Measurements from ENCODE around the gene TNFAIP8L1. TPM values are rescaled to one million over a fixed set of nuclear protein-coding genes. Genes with fewer than 3 reads are reported as not detected.

The TNFAIP8L1 gene
- total RNA-seq, 1 donor from 2014 or later = 4.2 TPM

DNA sequence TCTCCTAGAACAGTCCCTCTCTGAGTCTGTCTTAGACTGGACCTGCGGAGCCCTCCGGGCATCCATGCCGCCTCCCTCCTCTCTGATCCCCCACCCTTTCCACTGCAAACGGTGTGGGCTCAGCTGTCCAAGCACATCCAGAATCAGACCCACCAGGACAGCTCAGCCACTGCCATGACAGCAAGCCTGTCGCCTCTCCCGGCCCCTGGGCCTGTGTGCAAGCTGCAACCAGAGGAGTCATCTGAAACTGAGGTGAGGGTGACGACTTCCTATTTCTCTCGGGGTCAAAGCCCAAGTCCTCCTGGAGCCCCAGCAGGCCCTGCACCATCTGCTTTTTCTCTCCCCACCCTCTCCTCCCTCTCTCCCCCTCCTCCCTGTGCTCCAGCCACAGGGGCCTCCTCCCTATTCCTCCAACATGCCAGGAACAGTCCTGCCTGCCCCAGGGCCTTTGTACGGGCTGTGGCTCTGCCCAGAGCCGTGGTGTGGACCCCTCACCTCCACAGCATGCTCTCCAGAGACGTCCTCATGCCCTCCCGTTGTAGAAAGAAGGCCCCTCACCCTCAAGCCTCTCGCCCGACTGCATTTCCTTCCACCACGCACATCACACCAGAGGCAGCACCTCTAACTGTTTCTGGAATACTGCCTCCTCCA, 54.3 kb downstream of the TNFAIP8L1 start:
- Mint-ChIP-seq H3K9me3 (ENCODE audit: low read depth) (no peaks in the 10 kb centered on the region), H3K4me1 (ENCODE audit: low read depth) (peaks cover 23% of the 10 kb centered on the region), H3K27me3 (ENCODE audit: low read depth) (no peaks in the 10 kb centered on the region), H3K27ac (ENCODE audit: unreplicated experiment) (peak overlapping the region; percentile 65), H3K4me3 (ENCODE audit: unreplicated experiment) (no peak overlapping the region), H3K36me3 (ENCODE audit: low read depth) (peaks cover 27% of the 10 kb centered on the region)
- DNase-seq (ENCODE audit: low spot score) = no peak
- TF ChIP-seq, protein P1, sequence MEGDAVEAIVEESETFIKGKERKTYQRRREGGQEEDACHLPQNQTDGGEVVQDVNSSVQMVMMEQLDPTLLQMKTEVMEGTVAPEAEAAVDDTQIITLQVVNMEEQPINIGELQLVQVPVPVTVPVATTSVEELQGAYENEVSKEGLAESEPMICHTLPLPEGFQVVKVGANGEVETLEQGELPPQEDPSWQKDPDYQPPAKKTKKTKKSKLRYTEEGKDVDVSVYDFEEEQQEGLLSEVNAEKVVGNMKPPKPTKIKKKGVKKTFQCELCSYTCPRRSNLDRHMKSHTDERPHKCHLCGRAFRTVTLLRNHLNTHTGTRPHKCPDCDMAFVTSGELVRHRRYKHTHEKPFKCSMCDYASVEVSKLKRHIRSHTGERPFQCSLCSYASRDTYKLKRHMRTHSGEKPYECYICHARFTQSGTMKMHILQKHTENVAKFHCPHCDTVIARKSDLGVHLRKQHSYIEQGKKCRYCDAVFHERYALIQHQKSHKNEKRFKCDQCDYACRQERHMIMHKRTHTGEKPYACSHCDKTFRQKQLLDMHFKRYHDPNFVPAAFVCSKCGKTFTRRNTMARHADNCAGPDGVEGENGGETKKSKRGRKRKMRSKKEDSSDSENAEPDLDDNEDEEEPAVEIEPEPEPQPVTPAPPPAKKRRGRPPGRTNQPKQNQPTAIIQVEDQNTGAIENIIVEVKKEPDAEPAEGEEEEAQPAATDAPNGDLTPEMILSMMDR (IDR thresholded peaks at IDR 0.05) = no peak

DNA sequence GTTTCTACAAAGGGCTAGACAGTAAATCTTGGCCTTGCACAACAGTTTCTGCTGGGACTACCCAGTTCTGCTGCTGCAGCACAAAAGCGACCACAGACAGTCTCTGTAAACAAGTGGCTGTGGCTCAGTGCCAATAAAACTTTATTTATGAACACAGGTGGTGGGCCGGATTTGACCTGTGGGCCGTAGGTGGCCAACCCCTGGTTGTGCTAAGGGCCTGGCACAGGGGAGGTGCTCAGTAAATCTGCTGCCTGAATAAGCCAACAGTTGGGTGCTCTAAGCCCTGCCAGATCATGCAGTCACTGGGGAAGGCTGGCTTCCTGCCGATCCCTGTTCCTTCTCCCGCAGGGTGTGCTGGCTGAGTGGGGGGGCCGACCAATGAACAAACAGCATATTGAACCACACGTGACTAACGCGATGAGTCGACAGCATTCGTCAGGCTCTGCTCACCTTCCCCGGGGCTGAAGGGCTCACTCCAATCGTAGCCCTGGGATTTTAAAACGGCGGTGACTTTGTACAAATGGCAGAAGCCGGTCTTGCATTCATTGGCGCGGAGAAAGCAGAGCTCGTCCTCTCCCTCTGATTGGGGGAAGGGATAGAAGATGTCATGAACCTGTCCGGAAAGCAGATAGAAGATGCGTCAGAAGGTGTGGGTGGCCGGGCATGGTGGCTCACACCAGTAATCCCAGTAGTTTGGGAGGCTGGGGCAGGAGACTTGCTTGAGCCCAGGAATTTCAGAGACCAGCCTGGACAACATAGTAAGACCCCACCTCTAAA, 55.1 kb downstream of the TNFAIP8L1 start:
- TF ChIP-seq, protein P1 (IDR thresholded peaks at IDR 0.05) = no peak
- Mint-ChIP-seq H3K27ac (ENCODE audit: unreplicated experiment) (peak overlapping the region; percentile 79), H3K4me1 (ENCODE audit: low read depth) (peaks cover 23% of the 10 kb centered on the region), H3K27me3 (ENCODE audit: low read depth) (no peaks in the 10 kb centered on the region), H3K36me3 (ENCODE audit: low read depth) (peaks cover 29% of the 10 kb centered on the region), H3K9me3 (ENCODE audit: low read depth) (no peaks in the 10 kb centered on the region), H3K4me3 (ENCODE audit: unreplicated experiment) (no peak overlapping the region)
- no peak for DNase-seq (ENCODE audit: low spot score)

DNA sequence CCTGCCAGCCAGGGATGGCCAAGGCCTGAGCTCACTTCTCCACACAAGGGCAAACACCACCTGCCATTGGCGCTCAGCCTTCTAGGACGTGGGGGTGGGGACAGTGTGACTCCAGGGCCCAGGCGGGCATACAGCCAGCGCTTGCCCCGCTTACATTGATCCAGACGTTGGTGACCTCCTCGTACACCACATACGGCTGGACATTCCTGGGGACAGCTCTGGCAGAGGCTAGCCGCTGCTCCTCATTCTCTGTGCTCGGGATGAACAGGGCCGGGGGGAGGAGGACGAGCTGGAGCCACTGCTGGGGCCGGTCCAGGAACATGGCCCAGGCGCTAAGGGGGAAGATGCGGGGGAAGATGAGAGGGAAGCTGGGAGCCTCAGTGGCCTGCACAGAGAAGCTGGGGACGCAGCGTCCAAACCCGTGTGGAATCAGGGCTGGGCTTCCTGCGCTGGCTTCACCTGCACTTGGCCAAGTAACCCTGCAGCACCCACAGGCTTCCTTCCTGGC, 56.0 kb downstream of the TNFAIP8L1 start:
- TF ChIP-seq, protein P1 (IDR thresholded peaks at IDR 0.05) = no peak
- no peak overlapping the region for H3K27ac Mint-ChIP-seq (ENCODE audit: unreplicated experiment)
- peaks cover 23% of the 10 kb centered on the region for H3K4me1 Mint-ChIP-seq (ENCODE audit: low read depth)
- H3K9me3 Mint-ChIP-seq (ENCODE audit: low read depth) = no peaks in the 10 kb centered on the region
- H3K27me3 Mint-ChIP-seq (ENCODE audit: low read depth) = no peaks in the 10 kb centered on the region
- no peak for DNase-seq (ENCODE audit: low spot score)
- no peak overlapping the region for H3K4me3 Mint-ChIP-seq (ENCODE audit: unreplicated experiment)
- peaks cover 32% of the 10 kb centered on the region for H3K36me3 Mint-ChIP-seq (ENCODE audit: low read depth)

DNA sequence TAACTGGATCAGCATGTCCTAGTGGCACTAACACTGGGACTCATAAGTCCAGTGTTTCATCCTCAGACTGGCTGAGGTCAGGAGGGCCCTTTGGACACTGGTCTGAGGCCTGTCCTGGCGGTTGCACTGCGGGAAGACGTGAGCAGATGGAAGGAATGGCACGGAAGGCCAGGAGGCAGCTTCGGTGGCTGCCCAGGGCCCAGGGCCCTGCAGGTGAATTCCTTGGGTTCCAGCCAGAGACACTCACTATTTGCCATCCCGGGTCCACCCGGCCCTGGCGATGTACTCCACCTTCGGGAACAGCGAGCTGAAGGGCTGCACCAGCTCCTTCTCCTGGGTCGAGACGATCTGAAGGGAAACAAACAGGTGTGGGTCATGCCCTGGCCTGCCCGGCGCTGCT, 58.0 kb downstream of the TNFAIP8L1 start:
- H3K4me3 Mint-ChIP-seq (ENCODE audit: unreplicated experiment) = no peak overlapping the region
- no peaks in the 10 kb centered on the region for H3K27me3 Mint-ChIP-seq (ENCODE audit: low read depth)
- DNase-seq (ENCODE audit: low spot score) = no peak
- TF ChIP-seq, protein P1 (IDR thresholded peaks at IDR 0.05) = no peak
- peaks cover 23% of the 10 kb centered on the region for H3K4me1 Mint-ChIP-seq (ENCODE audit: low read depth)
- no peaks in the 10 kb centered on the region for H3K9me3 Mint-ChIP-seq (ENCODE audit: low read depth)
- peaks cover 35% of the 10 kb centered on the region for H3K36me3 Mint-ChIP-seq (ENCODE audit: low read depth)
- H3K27ac Mint-ChIP-seq (ENCODE audit: unreplicated experiment) = peak overlapping the region; percentile 76

DNA sequence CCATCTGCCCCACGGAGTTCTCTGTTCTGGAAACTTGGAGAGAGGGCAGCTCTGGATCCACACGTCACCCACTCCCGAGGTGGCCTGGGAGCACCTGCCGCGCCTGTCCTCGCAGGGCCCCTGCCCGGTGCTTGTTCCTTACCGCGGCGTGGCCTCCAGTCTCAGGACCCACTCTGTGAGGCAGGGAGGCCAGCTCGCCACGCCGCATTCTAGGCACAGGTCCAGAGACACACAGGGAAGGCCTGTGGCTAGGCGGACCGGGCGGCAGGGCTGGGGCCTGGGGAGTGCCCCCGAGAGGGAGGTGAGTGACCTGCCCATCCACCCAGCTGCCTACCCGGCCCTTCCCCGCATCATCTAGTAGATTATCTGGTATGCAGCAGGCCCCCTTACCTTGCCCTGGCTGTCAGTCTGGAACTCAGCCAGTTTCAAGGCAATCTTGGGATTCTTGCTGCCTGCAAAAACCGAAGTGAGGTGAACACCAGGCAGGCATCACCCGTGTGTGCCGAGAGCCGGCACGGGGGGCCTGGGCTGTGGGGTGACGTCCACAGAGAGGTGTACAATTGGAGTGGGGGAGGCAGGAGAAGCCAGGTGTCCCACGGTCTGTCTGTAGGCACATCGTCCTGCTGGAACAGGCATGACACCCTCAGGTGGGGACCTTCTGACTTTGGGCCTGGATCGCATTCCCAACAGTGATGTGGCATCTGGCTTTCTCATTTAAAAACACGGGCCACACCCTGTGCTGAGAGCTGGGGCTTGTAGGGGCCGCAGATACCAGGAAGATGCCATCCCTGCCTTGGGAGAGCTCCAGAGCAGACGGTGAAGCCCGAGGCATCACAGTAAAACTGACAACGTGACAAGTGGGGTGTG, 60.7 kb downstream of the TNFAIP8L1 start:
- Mint-ChIP-seq H3K27me3 (ENCODE audit: low read depth) (no peaks in the 10 kb centered on the region), H3K4me1 (ENCODE audit: low read depth) (peaks cover 19% of the 10 kb centered on the region), H3K4me3 (ENCODE audit: unreplicated experiment) (no peak overlapping the region), H3K27ac (ENCODE audit: unreplicated experiment) (no peak overlapping the region), H3K9me3 (ENCODE audit: low read depth) (no peaks in the 10 kb centered on the region), H3K36me3 (ENCODE audit: low read depth) (peaks cover 29% of the 10 kb centered on the region)
- TF ChIP-seq, protein P1 (IDR thresholded peaks at IDR 0.05) = no peak
- DNase-seq (ENCODE audit: low spot score) = no peak

Data from chondrocyte (in vitro differentiated cells).